Amniotic stem cell (primary cell): ENCODE data around the gene DIPK1A.
A peak's percentile ranks its signal among the peaks of the same experiment; 100 is the strongest.

Experiments
- DNase-seq: peaks from one replicate; lab custom pipeline; 2025; lab: John Stamatoyannopoulos, UW

Gene DIPK1A

DNA sequence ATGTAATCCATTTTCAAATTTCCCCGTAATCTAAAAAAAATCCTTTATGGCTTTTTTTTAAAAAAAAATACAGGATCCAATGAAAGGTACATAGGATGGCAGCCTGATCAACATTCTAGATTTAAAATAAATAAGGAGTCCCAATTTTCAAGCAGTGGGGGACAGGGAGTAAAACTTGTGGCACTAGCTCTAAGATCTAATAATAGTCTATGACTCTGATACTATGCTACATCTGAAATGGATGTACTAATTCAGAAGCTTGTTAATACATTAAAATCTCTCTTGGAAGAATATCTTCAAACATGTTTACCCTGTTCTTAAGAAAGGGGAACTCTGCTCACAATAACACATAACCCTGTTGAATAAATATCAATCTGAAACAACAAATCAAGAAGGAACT lies 8.5 kb downstream of the DIPK1A start:
- no peak for DNase-seq

DNA sequence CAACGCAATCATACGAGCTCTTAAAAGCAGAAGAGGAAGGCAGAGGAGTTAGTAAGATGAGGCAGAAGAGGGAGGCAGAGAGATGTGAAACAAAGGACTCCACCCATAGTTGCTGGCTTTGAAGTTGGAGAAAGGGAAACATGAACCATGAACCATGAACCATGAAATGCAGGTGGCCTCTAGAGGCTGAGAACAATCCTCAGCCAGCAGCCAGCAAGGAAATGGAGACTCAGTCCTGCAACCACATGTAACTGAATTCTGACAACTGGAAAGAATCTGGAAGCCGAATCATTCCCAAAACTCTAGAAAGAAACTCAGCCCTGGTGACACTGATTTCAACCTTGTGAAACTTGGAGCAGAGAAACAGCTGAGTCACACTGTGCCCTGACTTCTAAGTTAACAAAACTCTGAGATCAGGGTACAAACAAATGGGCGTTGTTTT lies 10.1 kb downstream of the DIPK1A start:
- peak; percentile 45 for DNase-seq

DNA sequence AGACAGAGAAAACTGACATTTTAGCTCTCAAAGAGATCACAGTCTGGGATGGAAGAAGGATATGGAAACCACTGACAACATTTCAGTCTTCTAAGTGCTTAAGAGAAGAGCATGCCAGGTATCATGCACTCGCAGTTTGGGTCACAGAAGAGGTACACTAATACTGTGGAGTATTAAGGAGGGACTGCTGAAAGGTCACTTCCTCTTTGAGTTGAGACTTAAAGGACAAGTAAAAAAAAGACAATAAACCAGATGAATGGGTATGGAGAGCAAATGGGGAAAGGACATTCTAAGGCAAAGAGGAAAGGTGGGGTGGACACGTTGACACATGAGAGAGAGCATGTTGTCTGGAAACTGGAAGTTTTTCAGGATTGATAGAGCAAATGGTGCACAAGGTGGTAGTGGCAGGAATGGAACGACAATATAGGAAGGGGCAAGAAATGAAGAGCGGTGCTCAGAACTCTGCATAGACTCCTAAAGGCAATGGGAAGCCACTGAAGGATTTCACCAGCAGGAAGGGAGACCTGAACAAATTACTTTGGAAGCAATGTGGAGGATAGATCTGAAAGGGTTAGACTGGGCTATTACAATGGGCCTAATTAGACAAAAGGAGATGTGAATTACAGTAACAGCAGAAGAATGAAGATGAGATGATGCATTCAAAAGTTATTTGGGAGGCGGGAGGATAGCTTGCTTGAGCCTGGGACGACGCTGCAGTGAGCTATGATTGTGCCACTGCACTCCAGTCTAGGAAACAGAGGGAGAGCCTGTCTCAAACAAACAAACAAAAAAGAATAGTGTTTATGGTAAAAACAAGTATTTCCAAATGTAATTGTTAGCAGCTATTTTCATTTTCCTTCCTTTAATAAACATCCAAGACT lies 11.1 kb downstream of the DIPK1A start:
- peak; percentile 36 for DNase-seq

DNA sequence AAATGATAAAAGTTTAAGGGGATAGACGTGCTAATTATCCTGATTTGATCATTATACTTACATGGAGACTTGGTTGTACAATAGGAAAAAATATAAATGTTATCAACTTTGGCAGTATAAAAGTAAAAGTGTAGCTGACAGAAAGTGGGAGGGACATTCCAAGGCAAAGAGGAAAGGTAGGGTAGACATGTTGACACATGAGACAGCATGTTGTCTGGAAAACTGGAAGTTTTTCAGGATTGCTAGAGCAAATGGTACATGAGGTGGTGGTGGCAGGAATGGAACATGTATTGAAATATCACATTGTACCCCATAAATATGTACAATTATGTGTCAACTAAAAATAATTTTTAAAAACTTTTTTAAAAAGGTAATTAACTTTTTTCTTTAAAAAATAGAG lies 13.2 kb downstream of the DIPK1A start:
- DNase-seq = no peak

DNA sequence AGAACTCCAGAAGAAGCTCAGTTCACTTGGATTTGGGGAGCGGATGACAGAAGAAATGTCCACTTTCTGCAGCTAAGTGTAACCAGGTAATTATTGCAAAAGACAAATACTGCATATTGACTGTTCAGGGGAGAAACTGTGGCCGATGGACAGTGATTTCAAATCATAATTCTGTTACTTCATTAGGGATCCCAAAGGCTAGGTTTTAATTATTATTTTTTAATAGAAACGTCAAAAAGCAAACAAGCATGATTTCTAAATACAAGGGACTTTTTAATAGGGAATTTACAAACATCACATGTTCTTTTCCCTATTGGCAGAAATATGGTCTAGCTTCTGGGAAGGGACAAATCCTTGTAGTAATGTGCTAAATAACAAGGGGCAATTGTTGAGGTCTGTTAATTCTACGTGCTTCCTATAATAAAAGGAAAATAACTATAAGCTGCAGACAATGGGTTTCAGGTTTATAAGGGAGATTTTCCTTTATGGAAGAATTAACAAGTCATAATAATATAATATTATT lies 15.5 kb downstream of the DIPK1A start:
- no peak for DNase-seq

DNA sequence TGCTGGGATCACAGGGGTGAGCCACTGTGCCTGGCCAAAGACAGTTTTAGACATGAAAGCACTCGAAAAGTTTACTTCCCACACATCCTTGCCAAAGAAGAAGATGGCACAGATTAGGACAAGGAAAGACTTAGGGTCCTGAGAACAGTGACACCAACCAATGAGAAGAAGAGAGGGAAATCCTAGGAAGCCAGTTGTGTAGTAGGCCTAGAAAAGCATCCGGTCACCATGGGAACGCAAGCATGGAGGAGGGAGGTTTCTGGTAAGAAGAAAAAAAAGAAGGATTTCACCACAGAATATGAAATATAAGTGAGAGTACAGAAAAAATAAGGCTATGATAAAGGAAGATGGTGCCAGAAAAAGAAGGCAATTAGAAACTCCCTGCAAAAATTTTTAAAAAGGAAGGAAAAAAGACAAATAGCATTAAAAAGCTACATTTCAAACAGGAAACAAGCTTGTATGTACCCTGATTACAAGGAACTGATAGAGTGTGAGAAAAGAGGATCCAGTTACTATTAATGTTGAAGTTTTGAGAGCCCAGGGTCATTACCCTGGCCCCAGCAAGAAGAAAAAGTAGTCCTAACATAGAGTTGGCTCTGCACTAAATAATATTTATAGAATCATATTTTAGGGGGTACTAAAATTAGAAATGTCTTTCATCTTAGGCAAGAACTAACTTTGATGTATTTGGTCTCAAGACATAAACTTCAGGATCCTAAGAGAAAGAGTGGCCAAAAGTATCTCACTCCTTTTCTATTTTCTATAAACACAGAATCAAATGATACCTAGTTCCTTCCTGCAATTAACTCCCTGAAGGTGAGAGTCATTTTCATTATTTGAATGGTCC lies 16.1 kb downstream of the DIPK1A start:
- DNase-seq = no peak

DNA sequence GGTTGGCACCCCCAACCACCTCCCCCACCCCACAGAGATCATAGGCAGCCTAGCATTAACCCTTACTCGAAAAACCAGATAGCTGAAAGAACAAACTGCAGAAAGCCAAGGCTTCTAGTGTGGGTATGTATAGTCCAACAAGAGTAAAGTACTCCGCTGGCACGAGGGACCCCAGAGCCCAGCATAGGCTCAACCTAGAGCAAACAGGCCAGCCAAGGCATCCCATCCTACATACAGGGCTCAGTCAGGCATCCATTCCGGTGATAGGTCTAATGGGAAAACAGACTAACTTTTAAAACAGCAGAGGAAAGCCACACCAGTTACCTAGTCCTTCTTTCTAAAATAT lies 17.8 kb downstream of the DIPK1A start:
- no peak for DNase-seq

DNA sequence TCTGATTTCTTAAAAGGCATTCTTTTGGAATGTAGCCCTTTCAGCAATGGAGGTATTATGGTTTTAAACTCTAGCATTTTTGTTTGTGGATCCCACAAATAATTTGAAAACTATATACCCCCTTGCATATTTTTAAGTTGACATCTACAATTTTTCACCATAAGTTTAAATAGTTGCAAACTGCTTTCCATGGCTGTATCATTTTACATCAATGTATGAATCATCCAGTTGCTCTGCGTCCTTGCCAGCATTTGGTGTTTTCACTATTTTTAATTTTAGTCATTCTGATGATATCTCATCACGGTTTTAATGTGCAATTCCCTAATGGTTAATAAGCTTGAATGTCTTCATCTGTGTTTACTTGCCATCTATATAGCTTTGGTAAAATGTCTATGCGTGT lies 20.7 kb downstream of the DIPK1A start:
- DNase-seq = peak; percentile 28

DNA sequence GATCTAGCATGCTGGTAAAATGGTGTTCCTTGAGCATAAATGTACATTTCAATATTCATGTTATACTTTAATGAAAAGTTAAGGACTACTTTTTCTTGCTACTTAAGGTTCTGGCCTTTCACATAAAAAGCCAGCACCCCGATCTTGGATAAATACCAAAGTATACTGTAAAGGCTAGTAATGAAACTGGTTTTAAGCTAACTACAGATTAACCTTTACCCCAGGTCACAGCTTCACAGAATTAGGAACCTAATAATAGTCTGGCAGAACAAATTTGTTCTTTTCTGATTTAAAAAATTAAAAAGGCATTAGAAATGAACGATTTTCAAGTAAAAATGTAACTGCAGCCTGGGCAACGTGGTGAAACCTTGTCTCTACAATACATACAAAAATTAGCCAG lies 23.5 kb downstream of the DIPK1A start:
- DNase-seq = no peak

DNA sequence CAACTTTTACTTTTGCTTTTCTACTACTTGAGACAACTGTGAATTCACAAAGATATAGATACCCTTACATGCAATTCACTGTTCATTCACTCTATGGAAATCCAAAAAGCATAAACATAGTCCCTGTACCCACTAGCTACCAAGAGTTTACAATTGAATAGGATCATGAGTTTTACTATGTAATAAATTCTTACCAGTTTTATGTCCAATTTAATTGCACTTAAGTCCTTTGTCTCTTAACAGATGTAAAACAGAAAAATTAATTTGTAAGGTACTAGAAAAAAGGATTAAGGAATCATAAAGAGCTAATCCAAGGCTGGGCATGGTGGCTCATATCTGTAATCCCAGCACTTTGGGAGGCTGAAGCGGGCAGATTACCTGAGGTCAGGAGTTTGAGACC lies 24.4 kb downstream of the DIPK1A start:
- DNase-seq = no peak

DNA sequence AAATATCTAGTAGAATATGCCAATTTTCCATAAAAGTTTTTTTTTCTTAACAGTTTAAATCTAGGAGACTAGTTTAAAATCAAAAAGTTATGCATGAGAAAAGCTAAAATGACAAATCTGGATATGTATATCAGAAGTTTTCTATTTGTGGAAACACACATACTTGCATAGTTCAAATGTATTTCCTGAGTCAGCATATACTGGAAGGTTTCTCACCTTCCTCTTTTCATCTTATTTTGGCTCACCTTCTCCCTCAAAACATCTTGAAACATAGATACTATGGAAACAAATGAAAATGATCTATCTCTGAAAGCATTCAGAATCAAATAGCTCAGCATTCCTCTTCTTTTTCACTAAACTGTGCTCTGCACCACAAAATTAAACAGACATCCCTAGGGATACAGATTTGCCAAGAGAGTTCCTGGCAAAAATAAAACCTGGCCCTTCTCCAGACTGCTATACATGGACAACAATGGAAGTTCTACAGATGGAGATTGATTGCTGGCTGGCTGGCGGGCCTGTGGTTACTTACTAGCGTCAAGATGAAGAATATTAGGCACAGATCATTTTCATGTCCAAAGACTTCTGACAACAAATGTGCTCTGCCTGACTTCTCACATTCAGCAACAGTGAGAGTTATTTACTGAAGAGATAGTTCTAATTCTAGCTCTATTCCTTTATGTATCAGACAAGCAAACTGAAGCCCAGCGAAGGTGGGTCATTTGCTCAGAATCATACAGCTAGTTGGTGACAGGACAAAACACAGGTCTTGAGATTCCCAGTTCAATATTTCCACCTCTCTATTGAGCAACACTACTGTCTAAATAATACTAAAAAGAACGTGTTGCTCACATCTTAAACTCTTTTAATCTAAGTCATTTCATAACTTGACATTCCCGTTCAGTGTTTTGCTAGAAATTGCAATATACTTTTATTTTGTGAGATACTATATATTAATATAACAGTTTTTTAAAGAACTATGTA lies 26.6 kb downstream of the DIPK1A start:
- no peak for DNase-seq

DNA sequence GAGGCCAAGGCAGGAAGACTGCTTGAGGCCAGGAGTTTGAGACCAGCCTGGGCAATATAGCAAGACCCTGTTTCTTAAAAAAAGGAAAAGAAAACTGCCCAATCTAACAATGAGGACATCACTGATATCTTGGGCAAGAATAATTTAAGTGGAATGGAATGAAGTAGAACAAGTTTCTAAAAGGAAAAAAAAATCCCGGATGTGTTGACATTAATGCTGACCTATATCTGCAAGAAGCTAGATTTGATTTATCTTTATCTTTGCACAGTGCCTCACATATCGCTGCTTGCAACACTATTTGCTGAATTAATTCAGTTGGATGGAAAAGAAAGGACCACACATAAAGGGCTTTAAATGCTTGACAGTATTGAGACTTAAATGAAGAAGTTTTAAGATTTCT lies 27.8 kb downstream of the DIPK1A start:
- DNase-seq = no peak

DNA sequence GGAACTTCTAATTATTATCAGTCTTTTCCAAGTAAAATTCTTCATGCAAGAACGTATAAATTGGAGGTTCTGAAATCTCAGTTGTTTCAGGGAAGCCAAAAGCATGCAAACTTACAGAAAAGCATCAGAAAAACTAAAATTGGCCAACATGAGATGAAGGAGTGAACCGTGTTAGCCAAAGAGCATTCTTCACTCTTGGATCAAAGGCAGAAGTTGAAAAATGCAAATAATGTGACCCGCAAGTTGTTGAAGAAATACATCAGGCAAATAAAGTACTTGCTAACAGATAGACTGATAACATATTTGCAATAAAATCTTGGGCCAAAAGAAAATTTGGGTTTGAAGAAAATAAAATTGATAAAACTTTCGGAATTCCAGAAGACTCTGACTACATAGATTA lies 29.6 kb downstream of the DIPK1A start:
- DNase-seq = no peak

DNA sequence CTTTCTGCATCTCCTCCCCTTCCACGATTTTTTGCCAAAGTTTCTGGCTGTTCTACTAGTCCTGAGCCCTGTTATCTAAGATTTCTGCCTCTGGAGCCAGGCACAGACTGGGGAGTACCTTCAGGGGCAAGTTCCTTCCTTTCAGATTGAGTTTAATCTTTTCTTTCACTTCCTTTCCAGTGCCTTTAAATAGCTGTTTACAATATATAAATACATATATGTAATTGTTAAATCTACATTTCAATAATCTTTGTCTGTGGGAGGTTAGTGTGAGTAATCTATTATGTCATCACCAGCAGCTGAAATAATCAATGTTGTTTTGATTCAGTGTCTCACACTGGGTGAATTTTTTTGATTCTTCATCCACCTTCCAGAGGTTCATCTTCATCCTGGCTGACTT lies 31.8 kb downstream of the DIPK1A start:
- DNase-seq = no peak

DNA sequence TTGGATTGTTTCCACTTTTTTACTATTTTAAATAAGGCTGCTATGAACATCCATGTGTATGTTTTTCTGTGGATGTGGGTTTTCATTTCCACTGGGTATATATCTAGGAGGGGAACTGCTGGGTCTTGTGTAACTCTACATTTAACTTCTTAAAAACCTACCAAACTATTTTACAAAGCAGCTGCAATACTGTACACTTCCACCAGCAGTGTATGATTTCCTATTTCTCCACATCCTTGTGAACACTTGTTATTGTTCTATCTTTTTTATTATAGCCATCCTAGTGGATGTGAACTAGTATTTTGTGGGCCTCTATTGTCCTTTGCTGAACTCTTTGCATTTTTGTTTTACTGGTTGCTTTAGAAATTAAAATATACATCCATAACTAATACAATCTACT lies 33.4 kb downstream of the DIPK1A start:
- no peak for DNase-seq

DNA sequence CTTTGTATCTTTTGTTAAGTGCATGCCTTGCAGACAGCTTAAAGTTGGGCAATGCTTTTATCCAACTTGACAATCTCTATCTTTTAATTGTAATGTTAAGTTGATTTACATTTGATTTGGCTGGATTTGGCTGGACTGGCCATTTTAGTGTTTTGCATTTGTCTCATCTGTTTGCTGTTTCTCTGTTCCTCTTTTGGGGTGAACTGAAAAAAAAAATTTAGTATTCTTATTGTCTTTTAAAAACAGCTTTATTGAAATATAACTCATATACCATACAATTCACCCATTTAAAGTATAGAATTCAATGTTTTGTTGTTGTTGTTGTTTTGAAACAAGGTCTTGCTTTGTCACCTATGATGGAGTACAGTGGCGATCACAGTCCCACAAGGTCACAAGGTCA lies 34.4 kb downstream of the DIPK1A start:
- no peak for DNase-seq

DNA sequence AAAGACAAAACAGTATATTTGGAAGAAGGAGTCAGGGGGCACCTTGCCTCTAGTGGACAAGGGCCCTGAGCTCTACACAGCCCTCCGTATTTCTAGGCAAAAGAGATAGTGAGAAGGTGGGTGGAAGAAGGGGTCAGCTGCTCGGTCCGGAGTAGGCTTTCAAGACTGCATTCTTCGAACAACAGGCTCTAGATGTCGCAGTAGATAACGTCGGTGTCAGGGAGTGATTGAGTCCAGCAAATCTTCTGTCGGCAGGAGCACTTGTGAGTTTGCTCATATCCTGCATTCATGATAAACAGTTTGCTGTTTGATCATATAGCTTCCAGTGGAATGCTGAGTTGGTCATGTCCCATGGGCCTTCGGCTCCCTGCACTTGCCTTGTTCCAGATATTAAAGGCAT lies 36.8 kb downstream of the DIPK1A start:
- no peak for DNase-seq

DNA sequence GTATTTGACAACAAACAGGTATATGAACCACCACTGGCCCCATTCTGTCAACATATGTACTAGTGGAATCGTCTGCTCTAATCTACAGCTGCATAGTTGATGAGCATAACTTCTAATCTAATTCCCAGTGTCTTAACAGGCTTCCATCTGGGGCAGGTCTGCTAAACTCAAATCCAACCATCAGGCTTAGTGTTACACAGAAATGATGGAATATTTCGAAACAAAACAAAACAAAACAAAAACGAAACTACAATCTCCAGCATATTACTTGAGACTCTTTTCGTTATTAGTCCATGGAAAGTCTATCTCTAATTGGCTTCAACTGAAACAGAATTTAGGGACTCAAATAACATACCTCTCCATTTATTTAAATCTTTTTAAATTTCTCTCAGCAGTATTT lies 37.6 kb downstream of the DIPK1A start:
- no peak for DNase-seq

DNA sequence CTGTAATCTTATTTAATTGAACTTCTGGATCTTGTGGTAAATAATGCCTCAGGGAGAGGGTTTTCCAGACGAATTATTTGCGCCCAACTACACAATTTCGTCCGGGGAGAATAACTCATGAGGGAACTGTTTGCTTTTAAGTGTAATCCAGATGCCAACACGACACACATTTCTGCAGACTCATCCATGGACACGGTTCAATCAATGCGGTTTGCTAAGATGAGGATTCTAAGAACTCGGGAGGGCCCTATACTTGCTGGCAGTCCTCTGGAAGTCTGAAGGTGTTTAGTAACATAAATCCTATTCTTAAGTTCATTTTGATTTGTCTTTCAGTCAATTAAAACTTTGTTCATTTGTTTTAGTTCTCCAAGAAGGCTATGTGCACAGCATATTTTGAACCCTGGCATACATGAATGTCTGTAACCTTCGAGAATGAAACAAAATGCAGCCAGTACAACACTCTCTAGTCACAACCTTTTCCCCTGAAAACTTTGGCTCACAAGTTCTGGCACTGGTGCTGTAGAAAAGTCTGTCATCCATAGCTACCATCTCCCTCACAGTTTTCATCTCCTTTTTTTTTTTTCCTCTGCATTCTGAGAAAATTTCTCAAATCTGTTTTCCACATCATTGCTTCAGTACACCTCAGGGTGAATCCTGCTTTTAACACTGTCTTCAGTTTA lies 38.8 kb downstream of the DIPK1A start:
- no peak for DNase-seq

DNA sequence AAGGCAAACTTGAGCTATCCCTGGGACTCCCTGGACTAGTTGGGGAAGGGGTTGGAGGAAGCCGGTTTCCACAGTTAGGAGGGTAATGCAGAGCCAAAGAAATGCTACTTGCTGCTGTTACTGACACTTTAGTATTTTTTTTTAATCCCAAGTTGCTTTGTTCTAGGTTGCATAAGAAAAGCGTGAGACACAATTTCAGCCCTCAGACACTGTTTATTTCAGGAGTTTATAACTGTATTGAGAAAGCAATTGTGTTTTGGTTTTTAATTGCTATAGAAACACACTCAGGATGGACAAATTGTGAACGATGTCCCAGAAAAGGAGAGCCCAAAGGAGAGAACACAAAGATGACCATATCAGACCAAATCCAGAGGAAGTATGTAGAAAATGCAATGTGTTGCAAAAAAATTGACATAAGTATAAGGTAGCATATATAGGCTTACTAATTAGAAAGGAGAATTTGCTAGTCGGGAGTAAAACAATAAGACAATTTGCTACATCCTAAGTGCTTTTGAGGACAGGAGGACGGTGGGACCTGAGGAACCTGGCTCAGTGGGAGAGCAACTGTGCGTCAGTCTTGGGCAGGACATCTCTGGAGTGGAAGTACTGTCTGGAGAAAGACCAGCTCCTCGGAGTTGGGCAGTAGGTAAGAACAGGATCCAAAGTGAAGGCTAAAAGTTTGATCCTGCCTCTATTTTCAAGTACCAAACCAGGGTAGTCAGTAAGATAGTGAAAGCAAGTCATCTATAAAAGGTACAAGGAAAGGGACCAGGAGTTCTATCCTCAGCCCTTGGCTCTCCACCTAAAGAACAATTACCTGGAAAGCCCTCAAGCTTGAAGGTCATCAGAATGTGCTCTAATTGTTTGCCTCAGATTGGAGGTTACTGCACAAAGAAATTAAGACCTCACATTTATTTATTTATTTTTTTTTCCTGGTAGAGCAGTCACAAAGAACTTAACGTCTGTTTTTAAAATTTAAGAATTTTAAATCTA lies 39.9 kb downstream of the DIPK1A start:
- DNase-seq = no peak
